ENCODE data around the gene KRT74. TPM values are rescaled to one million over a fixed set of nuclear protein-coding genes. Genes with fewer than 3 reads are reported as not detected.

Gene KRT74
- total RNA-seq, 1 experiment from 2014 or later, result not detected

- no peaks in the 10 kb centered on the region for H3K27me3 ChIP-seq (ENCODE audit: insufficient read depth, low read depth)
- no peak overlapping the region for H2AFZ ChIP-seq
- intact Hi-C loops (cut with micrococcal nuclease; ENCODE audit: unreplicated experiment), result loop anchor here (10.0 kb wide), 1 partner anchor 445 kb away; no protein-coding TSS in a partner anchor
- H3K36me3 ChIP-seq (ENCODE audit: low read depth), result no peaks in the 10 kb centered on the region
- H3K79me2 ChIP-seq (ENCODE audit: low read depth), result no peaks in the 10 kb centered on the region
- no TSS peak for BruUV-seq (replicated peaks)
- DNase-seq, result no peak
- no peak overlapping the region for H3K4me3 ChIP-seq
- POLR2A ChIA-PET (ENCODE audit: unreplicated experiment), result no interaction called here
- CTCF ChIA-PET, result interaction anchor here (0.6 kb wide), 1 partner anchor 22 kb away, joined by 3 read pairs; no protein-coding TSS in a partner anchor
- H4K20me1 ChIP-seq (ENCODE audit: insufficient read depth), result no peaks in the 10 kb centered on the region
- H3F3A ChIP-seq (ENCODE audit: insufficient read depth, low read depth), result no peaks in the 10 kb centered on the region
- no peaks in the 10 kb centered on the region for H3K9me2 ChIP-seq (ENCODE audit: insufficient read depth)
- H3K4me1 ChIP-seq (replicated peaks; ENCODE audit: insufficient read depth), result peaks cover 15% of the 10 kb centered on the region
- H3K9me3 ChIP-seq (ENCODE audit: insufficient read depth, low read depth), result no peaks in the 10 kb centered on the region
- no peak overlapping the region for H3K27ac ChIP-seq
- H3K4me2 ChIP-seq, result no peak overlapping the region
- TF ChIP-seq EZH2 (IDR thresholded peaks at IDR 0.05; ENCODE audit: low read depth) (no peak), CTCF (conservative IDR thresholded peaks at IDR 0.05) (no peak)
These were observed 44.2 kb downstream of the KRT74 start for GRCh38 chr12:52529417-52529816.

GRCh38 chr12:52528641-52529143 is 45.0 kb downstream of the KRT74 start:
- no peak overlapping the region for H3K4me2 ChIP-seq
- no peak for TF ChIP-seq CTCF (conservative IDR thresholded peaks at IDR 0.05)
- TF ChIP-seq EZH2 (IDR thresholded peaks at IDR 0.05; ENCODE audit: low read depth), result no peak
- no TSS peak for BruUV-seq (replicated peaks)
- H2AFZ ChIP-seq, result no peak overlapping the region
- H3K27me3 ChIP-seq (ENCODE audit: insufficient read depth, low read depth), result no peaks in the 10 kb centered on the region
- no peak overlapping the region for H3K27ac ChIP-seq
- ChIA-PET POLR2A (ENCODE audit: unreplicated experiment) (no interaction called here), CTCF (no interaction called here)
- H3K36me3 ChIP-seq (ENCODE audit: low read depth), result no peaks in the 10 kb centered on the region
- peak in 1 of 2 experiments; percentile 11 for DNase-seq
- intact Hi-C loops (cut with micrococcal nuclease; ENCODE audit: unreplicated experiment), result loop anchor here (10.0 kb wide), 1 partner anchor 446 kb away; no protein-coding TSS in a partner anchor
- no peaks in the 10 kb centered on the region for H3K9me3 ChIP-seq (ENCODE audit: insufficient read depth, low read depth)
- H3K9me2 ChIP-seq (ENCODE audit: insufficient read depth), result no peaks in the 10 kb centered on the region
- H3K4me3 ChIP-seq, result no peak overlapping the region
- no peaks in the 10 kb centered on the region for H3K79me2 ChIP-seq (ENCODE audit: low read depth)
- H3K4me1 ChIP-seq (replicated peaks; ENCODE audit: insufficient read depth), result peaks cover 22% of the 10 kb centered on the region
- H3F3A ChIP-seq (ENCODE audit: insufficient read depth, low read depth), result no peaks in the 10 kb centered on the region
- H4K20me1 ChIP-seq (ENCODE audit: insufficient read depth), result no peaks in the 10 kb centered on the region

DNA sequence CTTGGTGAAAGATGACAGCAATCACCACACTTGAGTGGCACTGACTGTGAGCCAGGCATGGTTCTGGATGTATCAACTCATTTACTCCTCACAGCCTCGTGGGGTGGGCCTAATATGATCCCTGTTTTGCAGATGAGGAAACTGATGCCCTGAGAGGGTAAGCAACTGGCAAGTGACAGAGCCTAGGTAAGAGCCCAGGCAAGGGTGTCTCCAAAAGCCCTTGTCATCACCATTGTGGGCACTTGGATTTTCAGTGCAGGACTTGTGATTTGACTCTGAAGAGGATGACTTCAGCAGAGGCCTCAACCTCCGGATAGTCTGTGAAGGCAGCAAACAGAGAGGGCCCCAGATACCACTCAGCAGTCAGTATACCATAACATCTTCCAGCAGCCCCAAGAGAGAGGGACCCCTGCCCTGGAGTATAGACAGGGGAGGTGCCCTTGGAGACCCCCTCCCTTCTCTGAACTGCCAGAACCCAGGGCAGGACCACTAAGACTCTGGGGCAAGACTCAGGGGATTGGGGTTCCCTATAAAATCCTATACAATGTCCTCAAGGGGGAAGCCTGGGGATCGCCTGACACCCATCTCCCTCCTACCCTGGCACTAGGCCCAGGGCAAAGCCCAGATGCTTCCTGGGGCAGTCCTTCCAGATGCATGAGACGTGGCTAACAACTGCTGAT is 46.4 kb downstream of the KRT74 start:
- ChIA-PET CTCF (no interaction called here), POLR2A (ENCODE audit: unreplicated experiment) (no interaction called here)
- no peak overlapping the region for H3K27ac ChIP-seq
- no peaks in the 10 kb centered on the region for H3K9me3 ChIP-seq (ENCODE audit: insufficient read depth, low read depth)
- no peak for TF ChIP-seq EZH2 (IDR thresholded peaks at IDR 0.05; ENCODE audit: low read depth)
- no peak for TF ChIP-seq CTCF (conservative IDR thresholded peaks at IDR 0.05)
- H4K20me1 ChIP-seq (ENCODE audit: insufficient read depth), result no peaks in the 10 kb centered on the region
- DNase-seq, result no peak
- intact Hi-C loops (cut with micrococcal nuclease; ENCODE audit: unreplicated experiment), result loop anchor here (10.0 kb wide), 1 partner anchor 448 kb away; no protein-coding TSS in a partner anchor
- no peaks in the 10 kb centered on the region for H3K36me3 ChIP-seq (ENCODE audit: low read depth)
- no peaks in the 10 kb centered on the region for H3K9me2 ChIP-seq (ENCODE audit: insufficient read depth)
- H3K79me2 ChIP-seq (ENCODE audit: low read depth), result no peaks in the 10 kb centered on the region
- H3K27me3 ChIP-seq (ENCODE audit: insufficient read depth, low read depth), result no peaks in the 10 kb centered on the region
- BruUV-seq (replicated peaks), result no TSS peak
- H2AFZ ChIP-seq, result no peak overlapping the region
- no peak overlapping the region for H3K4me3 ChIP-seq
- H3K4me1 ChIP-seq (replicated peaks; ENCODE audit: insufficient read depth), result peaks cover 36% of the 10 kb centered on the region
- no peak overlapping the region for H3K4me2 ChIP-seq
- H3F3A ChIP-seq (ENCODE audit: insufficient read depth, low read depth), result peaks cover 9% of the 10 kb centered on the region

Measured in PC-9 (cell line).